ENCODE data around the gene LTC4S. TPM values are rescaled to one million over a fixed set of nuclear protein-coding genes. Genes with fewer than 3 reads are reported as not detected.

Gene LTC4S
- total and polyA plus RNA-seq, 2 experiments from 2014 or later = 5.8 to 10.1 TPM

GRCh38 chr5:179836225-179837019, 42.6 kb downstream of the LTC4S start:
- H3K27ac ChIP-seq (ENCODE audit: low read depth) = 0 out of 2 replicates have a peak overlapping the region, but pooled peaks have one; percentile 33
- no peak overlapping the region for H3K4me3 ChIP-seq
- no peak overlapping the region for H3K4me3 Mint-ChIP-seq
- DNase-seq (ENCODE audit: low spot score) (peak; percentile 28), ATAC-seq (peak; percentile 29)
- H3K4me1 Mint-ChIP-seq = no peaks in the 10 kb centered on the region
- TF ChIP-seq NANOG (IDR thresholded peaks at IDR 0.05; ENCODE audit: borderline replicate concordance) = no peak
- 0 out of 4 replicates have a peak, but pooled peaks of 1 of the 2 experiments have one; percentile 12 for TF ChIP-seq CTCF (conservative IDR thresholded peaks at IDR 0.05; ENCODE audit: low read depth in 2 of 2)
- H3K9me2 ChIP-seq (ENCODE audit: insufficient read depth) = no peaks in the 10 kb centered on the region
- H3K4me2 ChIP-seq = no peak overlapping the region
- H2AFZ ChIP-seq = no peak overlapping the region
- H3K36me3 ChIP-seq (ENCODE audit: insufficient read depth) = peaks cover 21% of the 10 kb centered on the region
- peaks cover 93% of the 10 kb centered on the region for H3K36me3 Mint-ChIP-seq (ENCODE audit: low read depth)
- no peaks in the 10 kb centered on the region for H3K27me3 ChIP-seq (ENCODE audit: insufficient read depth)
- H3K27ac Mint-ChIP-seq = peak overlapping the region; percentile 49; the same call in 1 of the 2 replicates
- no peaks in the 10 kb centered on the region for H3K79me2 ChIP-seq (replicated peaks; ENCODE audit: insufficient read depth)
- peaks cover 8% of the 10 kb centered on the region for H3K9me3 Mint-ChIP-seq
- H3K27me3 Mint-ChIP-seq (ENCODE audit: insufficient read depth, low read depth, poor library complexity) = peaks cover 24% of the 10 kb centered on the region
- H3K4me1 ChIP-seq (ENCODE audit: insufficient read depth) = no peaks in the 10 kb centered on the region
- peaks cover 18% of the 10 kb centered on the region; the same call in 1 of the 2 replicates for H3F3A ChIP-seq (replicated peaks; ENCODE audit: low read depth)
- peaks cover 5% of the 10 kb centered on the region; the same call in 1 of the 2 replicates for H4K20me1 ChIP-seq (replicated peaks; ENCODE audit: insufficient read depth)

- H3F3A ChIP-seq (replicated peaks; ENCODE audit: low read depth) = peaks cover 18% of the 10 kb centered on the region; the same call in 1 of the 2 replicates
- Mint-ChIP-seq H3K27ac (no peak overlapping the region), H3K4me3 (no peak overlapping the region; the same call in 2 of the 3 replicates), H3K4me1 (no peaks in the 10 kb centered on the region), H3K27me3 (ENCODE audit: insufficient read depth, low read depth, poor library complexity) (peaks cover 21% of the 10 kb centered on the region), H3K36me3 (ENCODE audit: low read depth) (peaks cover 91% of the 10 kb centered on the region), H3K9me3 (peaks cover 8% of the 10 kb centered on the region)
- H3K4me2 ChIP-seq = no peak overlapping the region
- H3K27me3 ChIP-seq (ENCODE audit: insufficient read depth) = no peaks in the 10 kb centered on the region
- H3K79me2 ChIP-seq (replicated peaks; ENCODE audit: insufficient read depth) = no peaks in the 10 kb centered on the region
- H4K20me1 ChIP-seq (replicated peaks; ENCODE audit: insufficient read depth) = 0 out of 2 replicates have a peak, but pooled peaks cover 4% of the 10 kb centered on the region
- H3K4me3 ChIP-seq = no peak overlapping the region
- H3K27ac ChIP-seq (ENCODE audit: low read depth) = peak overlapping the region; percentile 33; the same call in 1 of the 2 replicates
- ATAC-seq (no peak), DNase-seq (ENCODE audit: low spot score) (no peak)
- H3K9me2 ChIP-seq (ENCODE audit: insufficient read depth) = no peaks in the 10 kb centered on the region
- no peaks in the 10 kb centered on the region for H3K4me1 ChIP-seq (ENCODE audit: insufficient read depth)
- TF ChIP-seq CTCF (conservative IDR thresholded peaks at IDR 0.05; ENCODE audit: low read depth in 2 of 2) = no peak
- no peak for TF ChIP-seq POLR2AphosphoS5 (IDR thresholded peaks at IDR 0.05; ENCODE audit: low read depth)
- no peak for TF ChIP-seq EZH2phosphoT487 (IDR thresholded peaks at IDR 0.05; ENCODE audit: unreplicated experiment)
- TF ChIP-seq EZH2 (IDR thresholded peaks at IDR 0.05; ENCODE audit: low read depth, unreplicated experiment) = no peak
- no peak for TF ChIP-seq ZNF114 (CRISPR knock-in tag; IDR thresholded peaks at IDR 0.05)
- TF ChIP-seq REST (IDR thresholded peaks at IDR 0.05; ENCODE audit: unreplicated experiment) = peak; percentile 26
- no peak for TF ChIP-seq ZNF331 (CRISPR knock-in tag; IDR thresholded peaks at IDR 0.05; ENCODE audit: low read depth)
- no peak for TF ChIP-seq JUNB (IDR thresholded peaks at IDR 0.05; ENCODE audit: unreplicated experiment)
- H2AFZ ChIP-seq = no peak overlapping the region
- H3K36me3 ChIP-seq (ENCODE audit: insufficient read depth) = peaks cover 21% of the 10 kb centered on the region
Observed at GRCh38 chr5:179837076-179838011, 43.6 kb downstream of the LTC4S start.
